K562 (cell line): ENCODE results near the gene HMCN1. TPM values are rescaled to one million over a fixed set of nuclear protein-coding genes. Genes with fewer than 3 reads are reported as not detected.

Experiments
- ATAC-seq: fragments of 200-7000 bp; cut with Tn5 transposase; 3 replicates; pipeline ENCODE4 v1.9.1; 2020; ENCODE audit warnings: moderate library complexity
- BruUV-seq: library from RNA; stranded (reverse); fragments of 400-500 nt; replicated peaks from 2 replicates; lab custom pipeline; 2021; lab: Mats Ljungman, UMichigan
- CTCF ChIA-PET: fragments of 300-600 bp; formaldehyde crosslinking; extraction: SDS; loops from one replicate; lab custom pipeline; 2021; ENCODE audit warnings: low intra/inter-chr PET ratio; lab: Yijun Ruan, JAX
- POLR2A ChIA-PET: fragments of 300-600, 350-650 bp; sonication (Branson Sonifier 250); formaldehyde crosslinking; extraction: SDS; loops from one replicate; lab custom pipeline; 2021; ENCODE audit warnings: antibody characterized with exemption, inconsistent platforms; lab: Yijun Ruan, JAX
- DNase-seq, 4 experiments: peaks; one replicate each; pipeline versions ENCODE4 v3.0.0 to v3.0.0-alpha.2; 2011 to 2018; ENCODE audit warnings: low spot score in 3 of 4, mixed read lengths in 3 of 4; ENCODE audit errors: extremely low read depth in 1 of 4
- FAIRE-seq: peaks from 2 replicates; lab custom pipeline; 2011; peaks lifted over from hg19 to GRCh38; lab: Jason Lieb, UNC
- H2AFZ ChIP-seq: 2 replicates; pipeline ENCODE4 v1.6.0; 2011; ENCODE audit warnings: low read depth, low read length, control low read depth, inconsistent platforms
- H3K27ac ChIP-seq: fragments of 200-600 bp; 3 replicates; pipeline ENCODE4 v1.8.0; 2011; ENCODE audit warnings: low read depth, mild to moderate bottlenecking, control low read depth, inconsistent platforms, low read length, moderate library complexity, mixed read lengths; ENCODE audit errors: extremely low read depth
- H3K27me3 ChIP-seq, 2 experiments: fragments of 300-600 bp in 1 of 2; 2 replicates in 1 of 2; 3 replicates in 1 of 2; pipeline versions ENCODE4 v1.6.0 to v1.8.0; 2011; ENCODE audit warnings: inconsistent platforms in 2 of 2, low read length in 2 of 2, mild to moderate bottlenecking in 1 of 2, mixed read lengths in 1 of 2, moderate library complexity in 1 of 2; ENCODE audit not compliant: control insufficient read depth in 2 of 2, insufficient read depth in 2 of 2
- H3K36me3 ChIP-seq: fragments of 300-600 bp; 3 replicates; pipeline ENCODE4 v1.8.0; 2011; ENCODE audit warnings: mild to moderate bottlenecking, low read length, inconsistent platforms; ENCODE audit not compliant: control insufficient read depth, insufficient read depth
- H3K4me1 ChIP-seq, 2 experiments: fragments of 200-600 bp in 1 of 2; replicated peaks in 1 of 2; 2 replicates in 1 of 2; 3 replicates in 1 of 2; pipeline versions ENCODE4 v1.5.1 to v1.8.0; 2011; ENCODE audit warnings: inconsistent platforms in 2 of 2, low read length in 2 of 2, mild to moderate bottlenecking in 1 of 2, mixed read lengths in 1 of 2, moderate library complexity in 1 of 2; ENCODE audit not compliant: control insufficient read depth in 2 of 2, insufficient read depth in 2 of 2
- H3K4me2 ChIP-seq: 2 replicates; pipeline ENCODE4 v1.6.1; 2011; ENCODE audit warnings: low read length, control low read depth, inconsistent platforms, mixed read lengths; ENCODE audit not compliant: insufficient read depth
- H3K4me3 ChIP-seq: fragments of 200-600 bp; sonication (generic), shearing (Covaris generic); 2 replicates; pipeline ENCODE4 v1.5.1; 2016; ENCODE audit warnings: control low read depth, inconsistent platforms
- H3K79me2 ChIP-seq: fragments of 200-600 bp; 3 replicates; pipeline ENCODE4 v1.8.0; 2011; ENCODE audit warnings: low read length, inconsistent platforms; ENCODE audit not compliant: control insufficient read depth, insufficient read depth
- H3K9ac ChIP-seq, 2 experiments: 2 replicates each; pipeline versions ENCODE4 v1.6.0 to v1.6.1; 2011; ENCODE audit warnings: low read depth in 2 of 2, low read length in 2 of 2, control low read depth in 1 of 2, inconsistent platforms in 1 of 2, mild to moderate bottlenecking in 1 of 2, mixed read lengths in 1 of 2; ENCODE audit not compliant: insufficient read depth in 1 of 2
- H3K9me1 ChIP-seq: one replicate; pipeline ENCODE4 v1.6.0; 2011; ENCODE audit warnings: inconsistent platforms, mild to moderate bottlenecking, low read length, moderate library complexity; ENCODE audit not compliant: control insufficient read depth, insufficient read depth
- H3K9me3 ChIP-seq: replicated peaks from 2 replicates; pipeline ENCODE4 v1.5.1; 2011; ENCODE audit warnings: low read depth, low read length, inconsistent platforms; ENCODE audit not compliant: control insufficient read depth, insufficient read depth
- H4K20me1 ChIP-seq: replicated peaks from 2 replicates; pipeline ENCODE4 v1.6.1; 2011; ENCODE audit warnings: low read length, inconsistent platforms, mixed read lengths; ENCODE audit not compliant: control insufficient read depth, insufficient read depth
- MEIS2 ChIP-seq: fragments of 450-650 bp; IDR thresholded peaks from 2 replicates; pipeline ENCODE4 v1.6.1; 2014; ENCODE audit warnings: mild to moderate bottlenecking; ENCODE audit not compliant: partially characterized antibody
- NFIC ChIP-seq: fragments of 450-650 bp; IDR thresholded peaks from 2 replicates; pipeline ENCODE4 v1.6.1; 2017; ENCODE audit warnings: mild to moderate bottlenecking, inconsistent platforms
- NFIX ChIP-seq: fragments of 250-450 bp; sonication (Bioruptor Pico); IDR thresholded peaks from 2 replicates; pipeline ENCODE4 v1.4.0; 2020; ENCODE audit warnings: low read depth, mild to moderate bottlenecking, moderate library complexity
- PBX2 ChIP-seq, 2 experiments: IDR thresholded peaks in 1 of 2; conservative IDR thresholded peaks in 1 of 2; 2 replicates each; pipeline ENCODE4 v1.6.1; 2016; ENCODE audit warnings: low read depth in 2 of 2, mild to moderate bottlenecking in 1 of 2, missing compliant biosample characterization in 1 of 2, missing genetic modification characterization in 1 of 2, moderate library complexity in 1 of 2
- POLR3A ChIP-seq: IDR thresholded peaks from 2 replicates; pipeline ENCODE4 v1.6.1; 2011; ENCODE audit warnings: borderline replicate concordance, mild to moderate bottlenecking, moderate library complexity; ENCODE audit not compliant: insufficient read length, insufficient read depth; ENCODE audit errors: extremely low read depth
- RAD21 ChIP-seq, 2 experiments: fragments of 250-450 bp in 1 of 2; fragments of 450-650 bp in 1 of 2; sonication (Bioruptor Pico) in 1 of 2; formaldehyde crosslinking in 1 of 2; IDR thresholded peaks in 1 of 2; conservative IDR thresholded peaks in 1 of 2; 2 replicates each; pipeline versions ENCODE4 v1.4.0 to v1.8.0; 2020 to 2022; ENCODE audit warnings: mild to moderate bottlenecking in 2 of 2, moderate library complexity in 1 of 2
- SAFB ChIP-seq: fragments of 200-400 bp; formaldehyde crosslinking; IDR thresholded peaks from 2 replicates; pipeline ENCODE4 v1.6.1; 2017; ENCODE audit warnings: low read depth, low read length, borderline replicate concordance
- SMAD1 ChIP-seq: fragments of 150-350 bp; IDR thresholded peaks from 2 replicates; pipeline ENCODE4 v1.6.1; 2014; ENCODE audit warnings: low read length, low read depth; ENCODE audit not compliant: partially characterized antibody
- SRF ChIP-seq, 2 experiments: fragments of 250-450, 450-650 bp in 1 of 2; sonication (Bioruptor Pico) in 1 of 2; sonication (generic) in 1 of 2; formaldehyde crosslinking; IDR thresholded peaks; 2 replicates each; pipeline versions ENCODE4 v1.5.0 to v1.5.1; 2020 to 2022; ENCODE audit warnings: mild to moderate bottlenecking in 1 of 2, missing genetic modification reagents in 1 of 2
- TSHZ1 ChIP-seq: fragments of 250-450 bp; sonication (Bioruptor Pico); IDR thresholded peaks from 2 replicates; pipeline ENCODE4 v1.4.0; 2020; ENCODE audit warnings: mild to moderate bottlenecking, moderate library complexity
- WGBS: fragments of 100-300 bp; shearing (Covaris generic); methylation state at CpG from one replicate; pipeline ENCODE4 v1.1.6; 2016; ENCODE audit warnings: low coverage, mixed read lengths; ENCODE audit not compliant: insufficient coverage; ENCODE audit errors: missing lambda C conversion rate; 5-methylcytosine and 5-hydroxymethylcytosine counted together
- in situ Hi-C: fragments of 300-500 bp; cut with MboI; formaldehyde crosslinking; loops from 4 replicates; pipeline ENCODE4 v1.15.0; 2018; ENCODE audit warnings: inconsistent platforms, mixed read lengths
- intact Hi-C: fragments of 100-400 bp; cut with micrococcal nuclease; formaldehyde crosslinking; loops from 2 replicates; pipeline ENCODE4 v1.14.2; 2022
- polyA plus RNA-seq, 8 experiments: library from polyadenylated mRNA; depleted of rRNA in 4 of 8; stranded (reverse) in 5 of 8; unstranded in 3 of 8; fragments of >200 nt; fragmentation: Nextera tagmentation in 2 of 8; fragmentation: Illumina TruSeq in 1 of 8; extraction: Ambion mirVana in 2 of 8; extraction: Trizol in 1 of 8; gene quantifications; 2 replicates each; pipeline versions ENCODE4 v1.2.1 to v1.2.3, GENCODE V29; 2011 to 2014; ENCODE audit warnings: inconsistent platforms in 1 of 8, missing spikeins in 1 of 8
- total RNA-seq, 7 experiments: library from RNA; depleted of rRNA in 6 of 7; stranded (reverse); fragments of >200 nt in 6 of 7; fragmentation: Illumina TruSeq in 2 of 7; extraction: Trizol in 2 of 7; gene quantifications; 2 replicates each; pipeline versions ENCODE4 v1.2.1 to v1.2.3, GENCODE V29; 2011 to 2021; ENCODE audit warnings: low replicate concordance in 1 of 7
- TF ChIP-seq, protein P1 (sequence below), 2 experiments: fragments of 450-650 bp in 1 of 2; sonication (generic) in 1 of 2; formaldehyde crosslinking; conservative IDR thresholded peaks; 2 replicates each; pipeline versions ENCODE4 v1.4.0 to v1.8.1; 2020 to 2022; ENCODE audit warnings: mild to moderate bottlenecking in 1 of 2, missing genetic modification reagents in 1 of 2

HMCN1 gene
- total and polyA plus RNA-seq, 9 of the 15 experiments (the other 6 are each of a cell fraction or from before 2014, with no cell fraction given) = 0.07 to 0.36 (median 0.21) TPM

DNA sequence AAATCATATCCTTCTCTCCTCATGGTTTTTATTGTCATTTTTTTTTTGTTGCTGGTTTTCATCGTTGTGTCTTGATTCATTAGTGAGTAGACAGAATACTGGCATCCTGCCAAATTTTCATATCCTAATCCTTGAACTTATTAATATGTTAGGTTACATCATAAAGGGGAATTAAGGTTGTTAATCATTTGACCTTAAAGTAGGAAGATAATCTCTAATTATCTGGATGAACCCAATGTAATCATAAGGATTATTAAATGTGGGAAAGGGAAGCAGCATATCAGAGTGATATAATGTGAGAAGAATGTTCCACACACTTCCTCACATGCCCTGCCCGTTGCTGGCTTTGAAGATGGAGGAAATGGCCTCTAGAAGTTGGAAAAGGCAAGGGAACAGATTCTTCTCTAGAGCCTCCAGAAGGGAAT is 299.7 kb downstream of the HMCN1 start:
- CTCF ChIA-PET = no interaction called here
- 16% methylated on average over 2 of the region's 2 CpGs for WGBS
- TF ChIP-seq NFIX (CRISPR knock-in tag) (peak; percentile 99), SRF (CRISPR knock-in tag; IDR thresholded peaks at IDR 0.05) (no peak), NFIC (peak; percentile 99), RAD21 (CRISPR knock-in tag; conservative IDR thresholded peaks at IDR 0.05 in 1 of 2, IDR thresholded peaks at IDR 0.05 in 1 of 2) (0 out of 4 replicates have a peak, but pooled peaks of 1 of the 2 experiments have one; percentile 9), POLR3A (no peak), TSHZ1 (no peak), SMAD1 (peak; percentile 64), PBX2 (CRISPR knock-in tag; IDR thresholded peaks at IDR 0.05; ENCODE audit: low read depth) (no peak), PBX2 (tag; conservative IDR thresholded peaks at IDR 0.05; ENCODE audit: low read depth) (peak; percentile 67; the same call in 1 of the 2 replicates), MEIS2 (peak; percentile 68), SAFB (no peak)
- TF ChIP-seq, protein P1, sequence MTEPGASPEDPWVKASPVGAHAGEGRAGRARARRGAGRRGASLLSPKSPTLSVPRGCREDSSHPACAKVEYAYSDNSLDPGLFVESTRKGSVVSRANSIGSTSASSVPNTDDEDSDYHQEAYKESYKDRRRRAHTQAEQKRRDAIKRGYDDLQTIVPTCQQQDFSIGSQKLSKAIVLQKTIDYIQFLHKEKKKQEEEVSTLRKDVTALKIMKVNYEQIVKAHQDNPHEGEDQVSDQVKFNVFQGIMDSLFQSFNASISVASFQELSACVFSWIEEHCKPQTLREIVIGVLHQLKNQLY (CRISPR knock-in tag; conservative IDR thresholded peaks at IDR 0.05) = no peak

More for the DNA sequence above, 299.7 kb downstream of the HMCN1 start:
- intact Hi-C loops = no loop called here
- DNase-seq (no peak), FAIRE-seq (no peak), ATAC-seq (no peak)
- H3K4me1 ChIP-seq = no peaks in the 10 kb centered on the region
- no peak overlapping the region for H2AFZ ChIP-seq
- in situ Hi-C loops = no loop called here
- no TSS peak for BruUV-seq
- no peaks in the 10 kb centered on the region for H3K36me3 ChIP-seq
- H3K27ac ChIP-seq = no peak overlapping the region
- no peaks in the 10 kb centered on the region for H4K20me1 ChIP-seq
- no peak overlapping the region for H3K9ac ChIP-seq
- no peaks in the 10 kb centered on the region for H3K9me1 ChIP-seq
- H3K9me3 ChIP-seq = no peaks in the 10 kb centered on the region; the same call in 1 of the 2 replicates
- no peaks in the 10 kb centered on the region for H3K27me3 ChIP-seq
- no peaks in the 10 kb centered on the region for H3K79me2 ChIP-seq
- H3K4me2 ChIP-seq = no peak overlapping the region
- POLR2A ChIA-PET = interaction anchor here (0.7 kb wide), 1 partner anchor 37 kb away, joined by 3 read pairs; no protein-coding TSS in a partner anchor
- no peak overlapping the region for H3K4me3 ChIP-seq
